Colon (tissue), 2 donors: Measurements from ENCODE around the gene LRRC75A.

Experiments used
- FAIRE-seq: peaks from 2 replicates; lab custom pipeline; 2012; peaks lifted over from hg19 to GRCh38; lab: Jason Lieb, UNC
- donor health status: control.
- donor health status: control.

LRRC75A gene

DNA sequence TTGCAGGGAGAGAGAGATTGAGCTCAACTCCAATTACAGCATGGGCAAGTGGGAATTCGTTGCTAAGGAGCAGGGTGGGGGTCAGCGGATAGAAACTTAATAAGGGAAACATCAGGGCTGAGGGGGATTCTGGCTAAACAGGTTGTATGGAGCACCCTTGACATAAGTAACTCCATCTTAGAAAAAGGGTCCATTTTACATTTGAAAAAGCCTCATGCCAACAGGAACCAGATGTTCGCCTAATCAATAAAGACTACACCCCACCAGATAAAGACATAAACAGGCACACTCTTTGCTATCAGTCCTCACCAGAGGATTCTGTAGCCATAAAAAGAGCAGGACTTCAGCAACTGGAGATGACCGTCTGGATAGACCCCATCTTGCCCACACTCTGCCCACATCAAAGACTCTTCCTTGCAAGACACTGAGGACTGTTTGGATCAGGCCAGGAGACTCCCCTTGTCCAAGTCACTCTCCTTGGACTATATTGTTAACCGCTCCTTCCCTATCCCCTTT, 1.6 kb upstream of the LRRC75A start:
- no peak for FAIRE-seq

DNA sequence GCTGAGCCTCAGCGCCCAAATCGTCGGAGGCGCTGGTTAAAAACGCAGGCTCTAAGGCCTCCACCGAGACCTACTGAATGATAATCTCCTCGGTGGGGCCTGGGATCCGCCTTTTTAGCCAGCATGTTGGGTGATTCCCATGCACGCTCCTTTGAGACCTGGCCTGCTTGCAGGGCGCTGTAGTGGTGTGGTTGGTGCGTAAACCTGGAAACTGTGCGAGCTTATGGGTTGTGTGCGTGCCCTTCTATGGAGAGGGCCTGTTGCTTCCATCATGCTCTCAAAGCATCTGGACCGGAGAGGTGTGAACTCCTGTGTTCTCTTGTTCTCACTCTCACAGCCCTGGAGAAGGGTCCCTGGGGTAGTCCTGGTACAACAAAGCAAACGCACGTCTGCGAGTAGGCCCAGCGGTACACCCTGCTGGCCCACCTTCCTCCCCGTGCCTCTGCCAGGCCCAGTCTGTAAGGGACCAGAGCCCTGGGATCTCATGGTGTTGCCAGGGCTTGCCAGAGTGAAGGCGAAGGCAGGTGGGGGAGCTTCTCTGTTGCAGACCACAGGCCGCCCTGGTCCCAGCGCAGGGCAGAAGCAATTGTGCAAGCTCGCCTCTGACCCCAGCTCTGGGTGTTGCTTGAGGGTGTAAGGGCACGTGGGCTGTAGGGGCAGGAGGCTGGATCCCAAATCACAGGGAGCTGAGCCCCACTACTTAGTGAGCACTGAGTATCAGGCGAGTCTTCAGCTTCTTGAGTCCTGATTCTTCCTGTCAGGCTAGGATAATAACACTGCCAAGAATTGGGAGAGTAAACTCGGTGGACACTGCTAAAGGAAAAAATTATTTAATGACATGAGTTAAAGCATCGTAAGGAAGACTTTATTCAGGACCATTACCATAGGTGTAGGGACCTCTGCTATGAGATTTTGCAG, 879 bp upstream of the LRRC75A start:
- no peak for FAIRE-seq

DNA sequence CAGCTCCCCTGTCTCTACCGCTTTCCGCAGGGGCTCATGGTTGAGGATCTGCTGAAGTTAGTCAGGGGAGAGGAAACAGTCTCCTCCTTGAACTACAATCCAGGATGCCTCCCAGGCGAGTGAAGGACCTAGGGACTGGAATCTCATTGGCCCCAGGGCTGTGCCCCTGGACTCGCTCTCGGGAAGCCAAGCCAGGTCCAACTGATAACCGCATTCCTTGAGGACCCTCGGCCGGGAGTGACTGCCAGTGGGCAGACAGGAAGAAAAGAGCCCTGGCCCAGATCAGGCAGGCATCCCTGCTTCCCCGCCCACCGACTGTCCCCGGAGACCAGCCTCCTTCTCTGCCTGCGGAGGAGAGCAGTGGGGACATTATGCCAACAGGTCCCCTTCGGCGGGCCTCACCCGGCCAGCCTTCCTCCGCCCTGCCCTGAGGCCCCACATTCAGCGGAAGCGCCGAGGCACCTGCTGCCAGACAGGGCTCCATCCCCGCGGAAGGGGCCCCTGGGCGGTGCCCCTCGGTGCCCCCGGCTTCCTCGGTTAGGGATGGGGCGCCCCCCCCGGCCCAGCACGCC, 776 bp downstream of the LRRC75A start:
- no peak for FAIRE-seq

DNA sequence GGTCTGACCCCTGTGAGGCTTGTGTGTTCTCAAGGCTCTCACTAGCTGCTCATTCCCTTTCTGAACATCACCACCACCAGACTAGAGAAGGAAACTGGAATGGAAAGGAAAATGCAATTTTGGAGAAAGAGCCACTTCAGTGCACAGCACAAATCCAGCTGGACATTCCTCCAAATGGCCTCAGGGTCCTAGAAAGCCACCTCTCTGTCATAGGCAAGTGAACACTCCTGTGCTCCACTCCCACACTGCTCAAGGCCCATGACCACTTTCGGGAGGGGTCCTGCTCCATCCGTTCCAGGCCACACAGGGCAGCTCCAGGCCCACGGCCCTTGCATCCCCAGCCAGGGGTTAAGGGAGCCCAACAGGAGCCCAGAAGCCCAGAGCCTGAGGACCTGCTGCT, 2.6 kb downstream of the LRRC75A start:
- FAIRE-seq = no peak

DNA sequence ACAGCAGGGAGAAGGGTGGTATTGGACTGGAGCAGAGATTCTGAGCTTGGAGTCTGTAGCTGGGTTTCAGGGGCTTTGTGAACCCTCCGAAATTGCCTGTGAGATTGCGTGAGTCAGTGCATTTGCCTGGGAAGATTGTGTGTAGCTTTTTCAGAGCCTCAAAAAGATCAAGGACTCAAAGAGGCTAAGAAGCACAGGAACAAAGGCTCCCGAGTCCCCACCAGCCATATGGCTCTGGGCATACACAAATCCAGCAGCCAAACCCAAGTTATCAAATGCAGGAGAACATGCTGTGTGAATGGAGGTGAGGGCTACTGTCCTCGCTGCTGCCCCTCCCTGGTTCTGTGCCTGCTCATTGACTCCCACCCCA, 3.0 kb downstream of the LRRC75A start:
- no peak for FAIRE-seq

DNA sequence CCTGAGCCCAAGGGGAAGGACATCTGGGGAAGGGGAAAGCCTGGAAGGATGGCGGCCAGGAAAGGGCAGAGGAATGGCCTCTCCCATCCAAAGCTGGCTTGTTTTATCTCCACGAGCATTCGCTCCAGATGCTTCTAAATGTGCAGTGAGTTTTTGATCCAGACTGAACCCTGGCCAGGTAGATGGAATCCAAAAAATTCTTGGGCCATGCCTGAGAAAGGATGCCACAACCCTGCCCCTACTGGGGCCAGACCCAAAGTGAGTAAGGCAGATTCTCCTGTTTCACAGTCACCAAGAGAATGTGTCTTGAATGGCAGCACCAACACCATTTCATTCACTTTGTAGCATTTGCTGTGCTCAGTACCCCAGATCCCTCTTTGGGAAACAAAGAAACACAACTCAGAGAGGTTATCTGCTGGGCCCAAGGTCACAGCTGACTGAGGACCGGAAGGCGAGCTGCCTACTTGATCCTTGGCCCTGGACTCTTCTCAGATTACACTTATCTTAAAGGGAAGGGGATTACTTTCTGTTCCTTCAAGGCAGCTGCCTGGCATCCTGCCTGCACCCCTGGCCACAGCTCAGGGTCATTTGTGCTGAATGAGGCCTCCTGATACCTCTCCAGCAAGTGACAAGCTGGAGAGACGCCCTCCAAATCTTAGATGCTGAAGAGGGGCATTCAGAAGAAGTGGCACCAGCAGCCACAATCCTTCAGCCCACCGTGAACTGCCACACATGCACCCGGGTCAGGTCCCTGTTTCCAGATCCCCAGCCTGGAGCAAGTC, 3.6 kb downstream of the LRRC75A start:
- no peak for FAIRE-seq

DNA sequence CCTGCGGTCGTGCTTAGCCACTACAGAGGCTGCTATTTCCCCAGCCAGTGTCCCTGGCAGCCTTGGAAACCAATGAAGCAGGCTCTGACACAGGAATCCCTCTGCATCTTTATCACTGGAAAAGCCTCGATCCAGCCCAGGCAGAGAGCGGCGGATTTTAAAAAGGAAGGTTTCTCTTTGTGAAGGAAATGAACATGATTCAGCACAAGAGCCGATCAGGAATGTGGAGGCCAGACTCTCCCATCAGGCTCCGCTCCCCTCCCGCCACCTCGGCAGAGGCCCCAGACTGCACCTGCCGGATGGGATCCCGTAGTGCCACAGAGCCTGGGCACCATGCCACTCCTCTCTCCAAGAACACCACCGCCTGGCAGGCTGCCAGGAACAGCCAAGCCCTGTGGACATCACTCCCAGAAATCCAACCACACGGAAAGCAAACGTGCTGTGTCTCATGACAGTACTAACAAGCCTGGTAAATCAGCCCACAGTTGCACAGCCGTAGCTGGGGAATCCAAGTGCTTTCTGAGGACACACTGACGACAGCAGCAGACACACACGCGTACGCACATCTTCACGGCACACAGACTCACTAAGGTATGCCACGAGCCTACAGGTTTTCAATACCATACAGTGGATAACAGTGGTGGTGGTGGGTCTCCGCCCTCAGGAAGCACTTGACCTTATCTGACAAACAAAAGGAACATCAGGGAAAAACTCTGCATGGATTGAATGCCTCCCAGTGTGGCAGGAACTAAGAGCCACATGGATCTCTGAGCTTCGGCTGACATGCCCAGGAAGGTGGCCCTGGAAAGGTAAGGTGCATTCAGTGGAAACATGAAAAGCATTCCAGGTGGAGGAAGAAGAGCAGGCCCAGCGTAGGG, 5.4 kb downstream of the LRRC75A start:
- FAIRE-seq = no peak

DNA sequence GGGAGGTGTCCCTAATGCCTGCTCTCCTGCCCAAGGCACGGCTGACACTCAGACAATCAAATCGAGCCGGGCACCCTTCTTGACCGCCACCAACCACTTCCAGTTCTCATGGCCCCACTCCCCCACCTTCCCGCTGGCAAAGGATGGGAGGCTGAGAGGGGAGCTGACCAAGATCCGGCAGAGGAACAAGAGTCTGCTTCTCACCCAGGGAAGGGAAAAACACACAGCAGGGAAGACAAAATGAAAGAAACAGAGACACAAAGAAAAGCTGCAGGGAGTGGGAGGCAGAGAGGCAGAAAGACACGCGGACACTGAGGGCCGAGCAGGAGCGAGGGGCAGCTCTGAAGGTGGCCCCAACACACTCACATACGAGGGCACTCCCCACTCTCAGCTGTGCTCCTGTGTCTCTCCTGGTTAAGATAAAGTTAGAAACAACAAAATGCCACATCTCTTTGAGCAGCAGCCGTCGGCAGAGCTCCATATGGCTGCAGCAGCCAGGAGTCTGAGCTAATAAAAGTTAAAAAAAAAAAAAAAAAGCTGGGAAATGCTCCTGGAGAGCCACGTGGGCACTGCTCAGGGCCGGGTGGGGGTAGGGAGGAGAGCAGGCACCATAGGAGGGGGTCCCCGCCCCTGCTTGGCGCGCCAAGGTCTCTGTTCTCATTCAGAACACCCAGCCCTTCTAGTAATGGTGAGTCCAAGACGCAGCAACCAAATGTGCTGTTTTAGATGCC, 7.4 kb downstream of the LRRC75A start:
- no peak for FAIRE-seq

DNA sequence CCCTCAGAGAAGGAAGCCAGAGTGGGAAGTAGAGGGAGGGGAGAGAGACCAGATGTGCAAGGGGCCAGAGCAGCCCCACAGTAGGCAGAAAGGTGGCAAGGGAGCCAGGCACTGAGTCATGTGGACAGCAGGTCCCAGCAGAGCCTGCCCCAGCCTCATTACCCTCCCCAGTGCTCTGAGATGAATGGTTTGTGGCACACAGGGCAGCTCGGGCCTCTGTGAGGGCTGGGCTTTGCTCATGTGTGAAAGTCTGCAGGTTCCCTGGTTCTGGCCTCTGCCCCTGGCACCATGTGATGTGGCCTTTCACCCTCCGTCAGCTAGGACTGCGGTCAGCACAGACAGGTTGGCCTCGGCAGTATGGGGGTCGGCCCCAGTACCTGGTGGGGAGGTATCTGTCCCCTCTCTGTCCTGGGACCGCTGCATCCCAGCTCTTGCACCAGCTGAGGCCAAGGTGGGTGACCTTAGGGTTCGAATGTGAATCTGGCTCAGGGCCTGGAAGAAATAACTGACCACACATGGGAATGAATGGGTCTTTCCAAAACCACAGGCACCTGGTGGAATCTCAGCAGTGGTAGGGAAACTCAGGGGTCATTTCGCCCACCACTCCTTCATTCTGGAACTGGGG, 8.9 kb downstream of the LRRC75A start:
- no peak for FAIRE-seq

DNA sequence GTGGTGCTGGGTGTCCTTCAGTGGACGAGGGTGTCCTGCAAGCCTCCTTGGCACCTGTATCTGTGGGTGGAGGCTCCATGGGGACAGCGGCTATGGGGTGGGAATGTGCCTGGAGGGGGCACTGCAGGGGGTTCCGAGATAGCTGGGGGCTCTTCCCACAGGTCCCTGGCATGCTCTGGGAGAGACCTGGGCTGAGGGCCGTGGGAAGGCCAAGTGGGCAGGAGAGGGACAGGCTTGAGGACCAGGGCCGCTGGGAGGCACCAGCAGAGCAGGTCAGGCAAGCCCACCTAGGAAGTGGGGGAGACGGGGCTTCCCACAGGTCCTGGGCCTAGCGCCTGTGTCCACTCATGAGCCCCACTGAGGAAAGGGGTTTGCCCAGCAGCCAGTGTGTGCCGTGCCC, 9.7 kb downstream of the LRRC75A start:
- FAIRE-seq = no peak

DNA sequence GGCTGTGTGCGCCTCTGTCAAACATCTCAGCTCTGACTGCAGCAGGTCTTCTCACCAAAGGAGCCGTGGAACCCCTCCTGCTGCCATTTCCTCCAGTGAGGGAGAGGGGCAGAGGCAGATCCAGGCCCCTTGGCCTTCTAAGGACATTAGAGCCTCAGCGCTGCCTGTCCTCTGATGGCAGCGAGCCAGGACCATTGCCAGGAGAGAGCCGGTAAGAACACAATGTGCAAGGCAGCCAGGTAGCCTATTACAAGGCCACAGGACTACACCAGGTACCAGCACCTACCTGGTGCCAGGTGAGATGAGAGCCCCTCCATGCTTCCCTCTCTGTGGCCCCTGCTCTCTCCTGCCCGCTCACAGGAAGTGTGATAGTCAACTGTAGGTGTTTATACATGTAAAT, 11.0 kb downstream of the LRRC75A start:
- no peak for FAIRE-seq

DNA sequence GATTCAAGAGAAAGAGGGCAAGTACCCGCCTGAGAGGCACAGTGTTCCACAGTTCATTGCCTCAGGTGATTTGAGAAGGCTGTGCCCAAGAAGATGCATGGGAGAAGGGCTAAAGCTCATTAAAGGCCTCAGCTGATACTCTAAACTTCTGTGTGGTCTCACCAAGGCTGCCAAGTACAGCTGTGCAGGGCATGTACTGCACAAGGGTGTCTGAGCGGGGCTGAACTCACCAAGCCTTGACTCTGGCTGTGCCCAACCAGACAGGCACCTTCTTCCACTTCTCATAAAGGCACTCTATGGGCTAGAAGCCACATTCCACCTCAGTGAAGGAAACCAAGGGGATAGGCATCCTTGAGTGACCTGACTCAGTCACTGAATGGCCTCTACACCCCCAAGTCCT, 12.7 kb downstream of the LRRC75A start:
- no peak for FAIRE-seq

DNA sequence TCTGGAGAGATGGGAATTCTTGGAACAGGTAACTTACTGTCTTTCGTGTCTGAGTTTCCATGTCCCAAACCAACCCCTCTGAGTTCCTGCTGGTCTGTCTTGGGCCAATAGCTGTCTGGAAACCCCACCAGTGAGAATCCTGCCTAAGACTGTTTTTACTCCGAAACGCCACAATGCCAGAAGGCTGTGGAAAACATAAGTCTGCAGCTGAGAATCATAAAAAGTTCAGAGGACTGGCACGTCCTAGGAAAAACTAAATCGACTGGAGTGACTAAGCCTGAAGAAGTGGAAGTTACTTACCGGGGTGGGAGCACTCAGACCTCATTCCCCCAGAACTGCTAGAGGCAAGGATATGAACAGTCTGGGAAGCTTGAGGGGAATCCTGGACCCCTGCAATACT, 13.3 kb downstream of the LRRC75A start:
- FAIRE-seq = no peak

DNA sequence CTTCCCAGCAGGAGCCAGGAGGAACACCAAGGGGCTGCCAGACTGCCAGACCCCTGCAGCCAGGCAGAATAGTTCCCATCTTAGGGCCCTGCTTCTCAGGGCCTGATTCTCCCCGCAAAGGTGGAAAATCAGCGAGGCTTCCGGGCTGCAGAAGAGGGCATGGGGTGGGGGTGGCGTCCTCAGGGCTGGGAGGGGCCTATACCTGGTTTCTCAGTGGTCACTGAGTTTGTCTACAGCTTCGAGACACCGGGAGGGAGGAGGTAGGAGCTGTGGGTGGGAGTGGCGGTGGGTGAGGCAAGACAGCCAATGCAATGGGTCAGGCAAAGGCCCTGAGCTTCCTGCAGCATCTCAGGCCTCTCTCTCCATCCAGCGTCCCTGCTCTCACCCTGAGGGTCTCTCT, 14.3 kb downstream of the LRRC75A start:
- FAIRE-seq = no peak

DNA sequence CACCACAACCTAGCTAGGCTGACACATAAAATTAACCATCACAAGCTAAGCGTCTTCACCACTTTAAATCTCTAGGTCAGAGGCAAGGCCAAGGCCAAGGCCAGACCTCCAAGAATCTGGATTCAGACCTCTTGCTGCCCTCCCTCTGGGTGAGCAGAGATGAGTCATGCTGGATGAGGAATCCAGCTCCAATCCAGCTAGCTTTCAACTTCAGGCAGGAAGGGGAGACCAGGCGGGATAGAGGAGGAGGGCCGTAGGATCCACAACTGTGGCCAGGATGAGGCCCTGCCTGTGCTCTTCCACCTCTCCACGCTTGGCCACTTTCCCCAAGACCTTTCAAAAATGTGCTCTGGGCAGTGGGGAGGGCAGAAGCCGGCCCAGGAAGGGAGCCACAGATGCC, 14.7 kb downstream of the LRRC75A start:
- FAIRE-seq = no peak

DNA sequence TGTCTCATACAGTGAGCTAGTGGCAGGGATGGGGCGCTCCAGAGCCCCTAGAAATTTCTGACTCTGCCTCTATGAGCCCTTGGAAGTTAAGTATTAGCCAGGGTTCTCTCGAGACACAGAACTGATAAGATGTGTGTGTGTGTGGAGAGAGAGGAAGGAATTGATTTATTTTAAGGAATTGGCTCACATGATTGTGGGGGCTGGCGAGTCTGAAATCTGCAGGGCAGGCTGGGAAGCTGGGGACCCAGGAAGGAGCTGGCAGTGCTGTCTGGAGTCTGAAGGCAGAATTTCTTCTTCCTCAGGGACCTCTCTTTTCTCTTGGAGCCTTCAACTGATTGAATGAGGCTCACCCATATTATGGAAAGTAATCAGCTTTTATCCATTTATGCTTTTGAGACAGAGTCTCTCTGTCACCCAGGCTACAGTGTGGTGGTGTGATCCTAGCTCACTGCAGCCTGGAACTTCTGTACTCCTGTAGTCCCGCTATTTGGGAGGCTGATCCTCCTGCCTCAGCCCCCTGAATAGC, 16.8 kb downstream of the LRRC75A start:
- no peak for FAIRE-seq

DNA sequence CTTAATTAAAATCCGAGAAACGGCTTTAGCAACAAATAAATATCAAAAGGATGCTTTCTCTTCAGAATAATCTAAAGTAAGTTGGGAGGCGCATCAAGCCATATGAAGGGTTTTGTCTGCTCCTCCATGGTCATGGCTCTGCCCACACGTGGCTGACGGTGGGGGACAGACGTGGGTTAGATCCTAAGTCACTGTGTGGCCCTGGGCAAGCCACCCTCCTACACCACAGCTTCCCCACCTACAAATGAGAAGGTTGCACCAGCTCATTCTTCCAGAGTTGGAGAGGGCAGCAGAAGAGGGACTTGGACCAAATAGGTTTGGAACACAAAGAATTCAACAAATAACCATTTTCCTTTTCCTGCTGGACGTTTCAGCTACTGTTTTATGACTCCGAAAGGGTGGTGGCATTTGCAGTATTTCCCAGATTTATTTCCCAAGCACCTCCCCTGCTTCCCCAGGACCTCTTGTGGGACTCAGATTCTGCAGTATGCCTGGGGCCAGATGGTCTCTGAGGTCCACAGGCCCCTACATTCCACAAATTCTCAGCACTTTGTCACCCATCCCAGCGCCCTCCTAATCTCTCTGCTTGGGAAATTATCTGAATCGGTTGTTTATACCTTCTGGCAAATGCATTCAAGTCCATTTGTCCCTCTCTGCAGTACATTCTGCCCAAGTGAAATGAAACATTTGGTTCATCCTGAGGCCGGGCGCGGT, 17.8 kb downstream of the LRRC75A start:
- no peak for FAIRE-seq

DNA sequence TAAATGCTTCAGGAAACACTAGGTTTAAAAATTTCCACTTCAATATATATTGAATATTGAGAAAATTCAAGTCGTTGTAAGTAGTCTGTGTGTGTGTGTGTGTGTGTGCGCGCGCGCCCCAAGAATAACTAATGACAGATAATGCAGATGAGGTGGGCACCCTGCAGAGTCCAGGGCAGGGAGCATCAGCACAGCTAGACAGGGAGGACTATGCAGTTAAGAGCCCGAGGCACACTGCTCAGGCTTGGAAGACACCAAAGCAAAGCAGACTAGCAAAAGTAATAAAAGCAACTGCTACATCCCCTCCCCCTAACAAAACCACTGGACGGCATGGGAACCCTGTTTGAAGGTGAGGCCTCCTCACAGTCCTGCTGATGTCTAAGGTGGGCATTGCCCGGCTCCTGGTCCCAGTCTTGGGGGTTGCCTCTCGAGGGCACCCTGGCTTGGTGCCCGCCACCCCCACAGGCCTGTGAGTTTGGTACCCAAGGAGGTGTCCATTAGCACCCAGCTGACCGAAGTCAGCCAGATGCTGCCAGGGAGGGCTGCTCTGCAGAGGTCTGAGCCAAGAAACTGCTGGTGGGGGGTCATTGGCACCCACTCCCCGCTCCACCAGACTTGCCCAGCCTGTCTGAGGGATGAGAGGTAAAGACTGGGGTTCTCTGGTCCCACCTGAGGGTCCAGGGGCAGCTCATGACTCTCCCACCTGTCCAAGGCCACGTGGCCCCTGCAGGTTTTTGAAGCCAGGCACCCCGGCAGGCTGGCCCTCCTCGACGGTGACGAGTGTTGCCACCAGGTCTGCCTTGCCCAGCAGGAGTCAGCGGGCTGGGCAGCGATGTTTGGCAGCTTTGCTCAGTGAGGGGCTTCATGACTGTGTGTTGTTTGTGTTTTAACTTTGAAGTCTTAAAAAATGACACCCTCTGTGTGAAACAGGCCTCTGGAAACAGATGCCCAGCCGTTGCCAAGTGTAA, 18.7 kb downstream of the LRRC75A start:
- FAIRE-seq = no peak

DNA sequence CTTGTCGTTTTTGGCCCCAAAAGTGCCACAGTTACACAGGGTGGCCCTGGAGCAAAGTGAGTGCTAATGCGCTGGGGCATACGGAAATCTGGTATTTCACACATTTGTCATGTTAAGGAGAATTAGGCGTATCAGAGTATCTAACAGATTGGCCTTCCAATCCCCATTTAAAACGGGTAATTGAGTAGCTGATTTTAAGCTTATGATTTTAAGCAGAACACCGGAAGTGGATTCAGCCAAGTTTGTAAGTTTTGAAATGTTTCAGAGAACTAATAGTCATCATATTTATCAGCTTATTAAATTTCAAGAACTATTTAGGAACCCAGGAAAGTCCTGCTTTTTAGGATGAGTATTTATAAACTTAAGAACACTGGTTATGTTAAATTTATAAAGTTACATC, 19.5 kb downstream of the LRRC75A start:
- no peak for FAIRE-seq
